ENCODE results near the gene STEAP4.

DNA sequence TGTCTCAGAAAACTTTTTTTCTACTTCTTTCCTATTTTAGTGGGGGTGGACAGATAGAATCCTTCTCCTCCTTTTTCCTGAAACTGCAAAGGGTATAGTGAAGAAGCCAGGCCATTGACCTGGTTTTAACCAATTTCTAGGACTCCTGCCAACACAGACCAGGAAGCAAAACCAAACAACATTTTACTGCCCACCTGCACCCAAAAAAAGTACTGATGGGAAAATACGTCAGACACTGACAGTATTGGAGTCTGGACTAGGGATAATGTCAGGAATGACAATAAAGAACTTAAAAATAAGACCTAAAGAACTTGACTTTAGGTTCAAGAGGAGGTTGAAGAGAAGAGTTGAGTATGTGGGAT, 5.0 kb upstream of the STEAP4 start:
- TF ChIP-seq POLR2AphosphoS5 (IDR thresholded peaks at IDR 0.05; ENCODE audit: borderline replicate concordance, low read depth, low read length) (no peak), EZH2 (IDR thresholded peaks at IDR 0.05) (no peak), FOXP2 (optimal IDR thresholded peaks at IDR 0.05; ENCODE audit: control extremely low read depth, extremely low read length, insufficient read depth) (no peak)

Data from SK-N-MC (cell line).